WI38 (cell line): ENCODE results near the gene SLC6A7.

Source experiments
- H3K4me3 ChIP-seq: 2 replicates; pipeline ENCODE4 v1.5.1; 2011; ENCODE audit warnings: low read depth, mild to moderate bottlenecking, control low read depth, low read length
- TF ChIP-seq, protein P1 (sequence below): IDR thresholded peaks from 2 replicates; pipeline ENCODE4 v1.5.1; 2012; ENCODE audit warnings: low read depth, mild to moderate bottlenecking, control low read depth, low read length

Gene SLC6A7

DNA sequence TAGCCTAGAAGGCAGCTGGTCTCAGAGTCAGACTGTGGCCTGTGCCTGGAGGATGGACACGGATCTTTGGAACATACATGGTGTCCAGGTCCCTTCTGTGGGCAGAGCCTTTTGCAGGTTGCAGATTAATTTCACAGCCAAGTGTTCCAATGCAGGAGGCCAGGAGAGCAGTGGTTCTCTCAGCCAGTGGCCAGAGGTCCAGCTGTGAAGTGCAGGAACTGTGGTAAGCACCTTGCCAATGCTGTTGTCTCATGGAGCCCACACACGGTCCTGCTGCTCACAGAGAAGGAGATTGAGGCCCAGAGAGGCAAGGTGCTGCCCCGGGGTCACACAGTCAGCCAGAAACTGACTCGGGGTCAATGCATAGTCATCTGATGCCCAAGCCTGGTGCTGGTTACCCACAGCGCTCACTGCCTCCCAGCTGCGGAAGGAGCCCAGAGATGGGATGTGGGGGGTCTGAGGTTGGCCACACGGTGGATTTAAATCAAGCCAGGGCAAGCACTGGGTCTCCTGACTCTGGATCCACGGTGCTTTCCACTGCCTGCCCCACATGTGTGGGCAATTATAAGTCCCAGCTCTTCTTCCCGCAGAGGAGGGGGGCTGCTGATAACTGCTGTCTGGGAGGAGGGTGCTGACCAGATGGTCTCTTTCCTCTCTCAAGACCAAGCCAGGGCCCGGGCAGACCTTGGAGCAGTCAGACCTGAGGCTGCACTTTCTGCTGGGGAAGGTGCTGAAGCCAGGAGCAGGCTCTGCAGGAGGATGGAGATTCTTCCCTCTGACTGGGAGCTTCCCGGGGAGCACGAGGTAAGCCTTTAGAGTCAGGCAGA is 37.0 kb upstream of the SLC6A7 start:
- peak overlapping the region; percentile 99 for H3K4me3 ChIP-seq
- TF ChIP-seq, protein P1, sequence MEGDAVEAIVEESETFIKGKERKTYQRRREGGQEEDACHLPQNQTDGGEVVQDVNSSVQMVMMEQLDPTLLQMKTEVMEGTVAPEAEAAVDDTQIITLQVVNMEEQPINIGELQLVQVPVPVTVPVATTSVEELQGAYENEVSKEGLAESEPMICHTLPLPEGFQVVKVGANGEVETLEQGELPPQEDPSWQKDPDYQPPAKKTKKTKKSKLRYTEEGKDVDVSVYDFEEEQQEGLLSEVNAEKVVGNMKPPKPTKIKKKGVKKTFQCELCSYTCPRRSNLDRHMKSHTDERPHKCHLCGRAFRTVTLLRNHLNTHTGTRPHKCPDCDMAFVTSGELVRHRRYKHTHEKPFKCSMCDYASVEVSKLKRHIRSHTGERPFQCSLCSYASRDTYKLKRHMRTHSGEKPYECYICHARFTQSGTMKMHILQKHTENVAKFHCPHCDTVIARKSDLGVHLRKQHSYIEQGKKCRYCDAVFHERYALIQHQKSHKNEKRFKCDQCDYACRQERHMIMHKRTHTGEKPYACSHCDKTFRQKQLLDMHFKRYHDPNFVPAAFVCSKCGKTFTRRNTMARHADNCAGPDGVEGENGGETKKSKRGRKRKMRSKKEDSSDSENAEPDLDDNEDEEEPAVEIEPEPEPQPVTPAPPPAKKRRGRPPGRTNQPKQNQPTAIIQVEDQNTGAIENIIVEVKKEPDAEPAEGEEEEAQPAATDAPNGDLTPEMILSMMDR: no peak

DNA sequence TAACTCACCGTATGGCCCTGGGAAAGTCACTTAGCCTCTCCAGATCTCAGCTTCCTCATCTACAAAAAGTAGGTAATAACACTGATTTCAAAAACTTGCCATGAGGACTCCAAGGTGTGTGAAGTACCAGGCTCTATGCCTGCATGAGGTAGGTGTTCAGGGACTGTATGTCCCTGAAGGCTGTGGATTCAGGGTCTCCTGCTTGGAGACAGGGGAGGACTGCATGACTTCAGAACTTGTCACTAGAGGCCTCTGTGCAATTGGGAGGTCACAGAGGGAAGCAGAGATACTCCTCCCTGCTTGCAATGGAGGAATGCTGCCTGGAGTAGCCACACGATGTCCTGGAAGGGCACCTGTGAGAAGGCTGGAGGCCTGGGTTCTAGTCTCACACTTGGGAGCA is 36.4 kb upstream of the SLC6A7 start:
- peak overlapping the region; percentile 99 for H3K4me3 ChIP-seq
- TF ChIP-seq, protein P1: no peak

DNA sequence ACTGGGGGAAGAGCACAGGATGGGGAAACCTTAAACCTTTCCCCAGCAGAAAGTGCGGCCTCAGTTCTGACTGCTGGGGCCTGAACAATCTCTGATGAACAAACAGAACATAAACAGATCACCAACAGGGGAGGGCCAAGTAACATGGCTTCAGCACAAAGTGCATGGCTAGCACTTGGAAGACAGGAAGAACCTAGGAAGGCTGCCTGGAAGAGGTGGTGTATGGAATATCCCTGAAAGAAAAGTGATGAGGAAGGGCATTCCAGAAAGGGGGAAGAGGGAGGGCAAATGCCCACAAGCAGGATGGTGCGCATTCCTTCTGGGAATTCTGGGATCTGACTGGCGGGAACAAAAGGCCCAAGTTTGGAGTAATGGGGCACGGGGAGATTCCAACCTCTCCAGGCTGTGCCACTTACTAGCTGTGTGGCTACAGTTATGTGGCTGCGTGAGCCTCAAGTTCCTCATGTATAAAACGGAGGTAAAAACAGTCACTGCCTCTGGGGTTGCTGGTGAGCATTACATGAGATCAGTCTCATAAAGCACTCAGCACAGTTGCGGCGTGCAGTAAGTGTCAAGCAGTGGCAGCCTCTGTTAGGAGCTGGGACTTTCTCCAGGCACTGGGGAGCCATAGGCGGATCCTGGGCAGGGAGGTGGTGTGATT is 35.8 kb upstream of the SLC6A7 start:
- H3K4me3 ChIP-seq: peak overlapping the region; percentile 99

DNA sequence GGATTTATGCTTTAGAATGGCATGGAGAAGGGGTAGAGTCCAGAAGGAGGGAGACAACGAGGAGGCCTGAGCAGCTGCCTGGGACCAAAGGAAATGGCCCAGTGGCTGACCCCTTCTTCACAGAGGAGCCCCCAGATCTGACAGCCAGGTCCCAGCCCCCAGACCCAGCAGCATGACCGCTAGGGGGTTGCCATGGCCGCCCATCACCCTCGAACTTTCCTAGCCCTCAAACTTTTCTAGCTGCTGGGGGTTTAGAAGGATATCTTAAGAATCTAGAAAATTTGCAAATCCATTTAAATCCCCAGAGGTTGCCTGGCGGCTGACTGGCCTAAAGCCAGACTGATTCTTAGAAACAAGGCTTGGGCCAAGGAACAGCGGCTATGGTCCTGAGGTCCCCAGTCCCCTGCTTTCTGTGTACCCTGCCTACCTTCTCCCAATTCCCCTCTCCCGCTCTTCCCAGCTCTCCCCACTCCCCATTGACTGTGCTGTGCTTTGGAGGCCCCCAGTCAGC is 35.2 kb upstream of the SLC6A7 start:
- H3K4me3 ChIP-seq: peak overlapping the region; percentile 99
- TF ChIP-seq, protein P1: no peak

More for the DNA sequence above, 35.8 kb upstream of the SLC6A7 start:
- TF ChIP-seq, protein P1: no peak

DNA sequence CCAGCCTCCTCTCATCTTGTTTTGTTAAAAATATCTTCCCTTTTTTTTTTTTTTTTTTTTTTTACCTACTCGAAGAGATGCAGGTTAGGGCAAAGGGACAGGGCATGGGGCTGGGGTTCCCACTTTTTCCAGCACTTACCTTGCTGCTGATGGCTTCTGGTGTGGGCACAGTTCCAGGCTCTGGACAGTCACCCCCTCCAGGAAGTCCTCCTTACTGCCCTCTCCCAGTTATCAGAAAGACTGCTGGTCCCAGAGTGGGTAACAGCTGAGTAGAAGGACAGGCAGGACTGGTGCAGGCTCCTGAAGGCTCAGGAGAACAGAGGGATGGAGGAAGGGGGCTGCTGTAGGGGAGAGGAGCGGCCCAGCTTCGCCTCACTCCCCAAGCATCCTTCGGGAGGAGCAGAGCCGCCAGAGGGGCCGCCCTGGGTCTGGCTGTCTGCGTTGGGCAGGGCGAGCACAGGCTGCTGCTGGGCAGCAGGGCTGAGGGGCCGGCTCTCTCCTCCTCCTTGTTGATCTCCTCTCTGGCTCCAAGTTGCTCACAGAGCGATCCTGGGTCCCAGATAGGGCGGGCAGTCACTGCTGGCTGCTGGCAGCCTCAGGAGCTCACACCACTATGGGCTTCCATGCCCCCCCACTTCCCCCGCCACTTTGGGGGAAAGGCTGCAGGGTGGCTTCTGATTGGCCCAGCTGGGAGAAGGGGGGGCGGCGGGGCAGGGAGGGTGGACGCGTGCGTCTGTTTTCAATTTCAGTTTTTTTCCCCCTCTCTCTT is 34.4 kb upstream of the SLC6A7 start, which contains the start of gene PDGFRB:
Gene PDGFRB, minus strand, starts transcription at position 588 of the 769 bp plus-strand sequence. CDS start 18,798 bp downstream, outside the sequence.
- peak within 1 kb of the TSS; percentile 99 for H3K4me3 ChIP-seq
- TF ChIP-seq, protein P1: no peak

DNA sequence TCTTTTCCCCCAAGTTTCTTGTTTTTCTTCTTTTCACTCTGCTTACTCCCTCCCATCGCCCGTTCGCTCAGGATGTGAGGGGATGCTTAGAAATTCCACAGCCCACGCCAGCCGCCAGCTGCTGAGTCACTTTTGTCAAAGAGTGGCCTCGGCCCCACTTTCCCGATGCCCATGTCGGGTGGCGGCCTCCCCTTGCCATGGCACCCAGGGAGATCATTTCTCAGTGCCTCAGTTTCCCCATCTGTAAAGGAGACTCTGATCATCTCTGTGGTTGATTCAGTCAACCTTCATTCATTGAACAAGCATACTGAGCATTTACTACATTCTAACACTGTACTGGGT is 33.9 kb upstream of the SLC6A7 start:
- TF ChIP-seq, protein P1: no peak
- H3K4me3 ChIP-seq: peak overlapping the region; percentile 99
